Breast epithelium (tissue), 4 donors: Measurements from ENCODE around the gene DBR1. TPM values are rescaled to one million over a fixed set of nuclear protein-coding genes. Genes with fewer than 3 reads are reported as not detected.
"Not testable (repeated sequence)": the region's sequence is repeated elsewhere in the genome, so short reads cannot be mapped to it uniquely, and the experiment has no call there.

ENCODE experiments used
- DNase-seq, 2 donors: peaks; one replicate each; pipeline ENCODE4 v3.0.0-alpha.2; 2019; ENCODE audit warnings: low spot score in 2 of 2
- H3K27ac ChIP-seq, 2 donors: fragments of 200-600 bp; sonication (generic) in 1 of 2; one replicate each; pipeline ENCODE4 v1.5.1; 2016 to 2019; ENCODE audit warnings: mild to moderate bottlenecking in 1 of 2
- H3K27me3 ChIP-seq, 2 donors: fragments of 200-600 bp; sonication (generic) in 1 of 2; one replicate each; pipeline versions ENCODE4 v1.5.1 to v1.6.0; 2017 to 2019; ENCODE audit warnings: control low read depth in 1 of 2, mild to moderate bottlenecking in 1 of 2
- H3K36me3 ChIP-seq: fragments of 200-600 bp; one replicate; pipeline ENCODE4 v1.5.1; 2019
- H3K4me1 ChIP-seq, 2 donors: fragments of 200-600 bp; sonication (generic); one replicate each; pipeline ENCODE4 v1.5.1; 2016 to 2019; ENCODE audit warnings: control low read depth in 1 of 2
- H3K4me3 ChIP-seq, 3 donors: fragments of 200-600 bp; sonication (generic); 1 replicate in 2 of 3; 2 replicates in 1 of 3; pipeline ENCODE4 v1.5.1; 2016 to 2019; ENCODE audit warnings: mild to moderate bottlenecking in 3 of 3, moderate library complexity in 2 of 3
- H3K9me3 ChIP-seq, 2 donors: fragments of 200-600 bp; sonication (generic) in 1 of 2; one replicate each; pipeline ENCODE4 v1.5.1; 2016 to 2019; ENCODE audit warnings: control low read depth in 1 of 2
- POLR2A ChIP-seq: fragments of 450-650 bp; IDR thresholded peaks from one replicate; pipeline ENCODE4 v1.6.1; 2016; ENCODE audit warnings: antibody characterized with exemption, mild to moderate bottlenecking, moderate library complexity
- POLR2AphosphoS5 ChIP-seq, 3 donors: sonication (generic); formaldehyde crosslinking; IDR thresholded peaks; one replicate each; pipeline ENCODE4 v1.6.1; 2017; ENCODE audit warnings: antibody characterized with exemption in 3 of 3
- intact Hi-C: fragments of 100-400 bp; cut with DNase I; formaldehyde crosslinking; loops from one replicate; pipeline ENCODE4 v1.15.1; 2023; ENCODE audit warnings: low total_unique reads
- total RNA-seq, 3 donors: library from RNA; depleted of rRNA; stranded (reverse); fragments of >200 nt; gene quantifications; one replicate each; pipeline ENCODE4 v1.1.0, GENCODE V29; 2016
- TF ChIP-seq, protein P1 (sequence below), 3 donors: fragments of 450-650 bp; IDR thresholded peaks; one replicate each; pipeline ENCODE4 v1.5.1; 2016 to 2017; ENCODE audit warnings: antibody characterized with exemption in 3 of 3, mild to moderate bottlenecking in 3 of 3, moderate library complexity in 3 of 3

DBR1 gene
- total RNA-seq, 3 donors from 2014 or later, result 9.9 to 20.5 (median 13.1) TPM

DNA sequence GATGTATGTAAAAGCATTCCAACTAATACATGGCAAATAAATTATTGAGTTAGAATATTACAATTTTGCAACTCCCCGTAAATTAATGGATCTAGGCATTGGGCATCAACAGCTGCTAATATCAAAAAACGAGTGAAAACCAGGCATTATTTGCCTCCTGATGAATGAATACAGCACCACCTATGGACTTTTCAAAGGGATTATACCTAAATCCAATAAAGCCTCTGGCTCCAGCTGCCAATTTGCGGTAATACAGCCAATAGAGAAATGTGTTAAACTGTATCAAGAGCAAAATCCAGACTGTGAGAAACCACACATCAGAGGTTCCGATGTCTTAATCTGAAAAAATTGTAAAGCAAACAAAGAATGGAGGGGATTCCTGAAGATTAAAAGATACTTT, 26.2 kb downstream of the DBR1 start:
- Histone ChIP-seq H3K4me1 (no peaks in the 10 kb centered on the region), H3K27ac (no peak overlapping the region), H3K27me3 (no peaks in the 10 kb centered on the region), H3K36me3 (no peaks in the 10 kb centered on the region), H3K4me3 (no peak overlapping the region), H3K9me3 (no peaks in the 10 kb centered on the region)
- no peak for DNase-seq
- intact Hi-C loops, result no loop called here
- no peak for TF ChIP-seq POLR2A

DNA sequence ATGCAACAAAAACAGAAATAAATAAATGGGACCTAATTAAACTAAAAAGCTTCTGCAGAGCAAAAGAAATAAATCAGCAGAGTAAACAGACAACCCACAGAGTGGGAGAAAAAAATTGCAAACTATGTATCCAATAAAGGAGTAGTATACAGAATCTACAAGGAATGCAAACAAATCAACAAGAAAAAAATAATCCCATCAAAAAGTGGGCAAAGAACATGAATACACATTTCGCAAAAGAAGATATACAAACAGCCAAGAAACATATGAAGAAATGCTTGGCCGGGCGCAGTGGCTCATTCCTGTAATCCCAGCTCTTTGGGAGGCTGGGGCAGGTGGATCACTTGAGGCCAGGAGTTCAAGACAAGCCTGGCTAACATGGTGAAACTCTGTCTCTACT, 32.5 kb downstream of the DBR1 start:
- intact Hi-C loops, H3K27me3 ChIP-seq, H3K36me3 ChIP-seq, H3K4me1 ChIP-seq, DNase-seq, H3K27ac ChIP-seq, H3K4me3 ChIP-seq, H3K9me3 ChIP-seq: not testable (repeated sequence)

DNA sequence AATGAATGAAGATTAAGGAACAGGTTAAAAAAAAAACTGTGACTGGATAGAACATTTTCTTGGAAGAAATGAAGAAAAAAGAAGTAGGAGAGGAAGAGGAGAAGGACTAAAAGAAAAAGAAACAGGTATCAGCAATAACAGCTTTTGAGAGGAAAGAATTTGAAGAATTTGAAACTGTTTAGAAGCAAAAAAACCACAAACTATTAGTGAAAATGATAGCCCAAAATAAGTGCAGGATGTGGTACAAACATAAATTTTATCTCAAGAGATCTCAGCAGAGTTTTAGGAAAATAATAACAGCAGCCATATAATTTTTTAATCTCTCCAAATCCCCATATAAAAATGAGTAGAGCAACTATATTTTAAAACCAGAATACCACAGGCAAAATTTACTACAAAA, 33.8 kb downstream of the DBR1 start:
- intact Hi-C loops, result no loop called here

DNA sequence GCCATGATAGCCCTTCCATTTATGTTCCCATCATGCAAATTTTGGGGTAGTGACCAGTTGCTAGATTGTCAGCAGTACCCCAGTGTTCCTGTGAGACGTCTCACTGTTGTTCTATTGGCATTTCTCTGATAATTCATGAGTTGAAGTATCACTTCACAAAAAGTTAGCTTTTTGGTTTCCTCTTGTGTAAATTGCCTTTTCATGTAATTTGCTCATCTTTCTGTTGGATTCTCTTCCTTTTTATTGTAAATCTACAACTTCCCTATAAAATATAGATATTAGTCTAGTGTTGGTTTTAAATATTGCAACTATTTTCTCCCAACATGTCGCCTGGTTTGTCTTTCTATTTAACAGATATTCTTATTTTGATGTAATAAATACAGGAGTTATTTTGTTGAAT, 35.0 kb downstream of the DBR1 start:
- TF ChIP-seq, protein P1, sequence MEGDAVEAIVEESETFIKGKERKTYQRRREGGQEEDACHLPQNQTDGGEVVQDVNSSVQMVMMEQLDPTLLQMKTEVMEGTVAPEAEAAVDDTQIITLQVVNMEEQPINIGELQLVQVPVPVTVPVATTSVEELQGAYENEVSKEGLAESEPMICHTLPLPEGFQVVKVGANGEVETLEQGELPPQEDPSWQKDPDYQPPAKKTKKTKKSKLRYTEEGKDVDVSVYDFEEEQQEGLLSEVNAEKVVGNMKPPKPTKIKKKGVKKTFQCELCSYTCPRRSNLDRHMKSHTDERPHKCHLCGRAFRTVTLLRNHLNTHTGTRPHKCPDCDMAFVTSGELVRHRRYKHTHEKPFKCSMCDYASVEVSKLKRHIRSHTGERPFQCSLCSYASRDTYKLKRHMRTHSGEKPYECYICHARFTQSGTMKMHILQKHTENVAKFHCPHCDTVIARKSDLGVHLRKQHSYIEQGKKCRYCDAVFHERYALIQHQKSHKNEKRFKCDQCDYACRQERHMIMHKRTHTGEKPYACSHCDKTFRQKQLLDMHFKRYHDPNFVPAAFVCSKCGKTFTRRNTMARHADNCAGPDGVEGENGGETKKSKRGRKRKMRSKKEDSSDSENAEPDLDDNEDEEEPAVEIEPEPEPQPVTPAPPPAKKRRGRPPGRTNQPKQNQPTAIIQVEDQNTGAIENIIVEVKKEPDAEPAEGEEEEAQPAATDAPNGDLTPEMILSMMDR (IDR thresholded peaks at IDR 0.05), result no peak
- no peak for TF ChIP-seq POLR2A
- no peak for TF ChIP-seq POLR2AphosphoS5 (IDR thresholded peaks at IDR 0.05)
- DNase-seq, result no peak

More for the DNA sequence above, 33.8 kb downstream of the DBR1 start:
- Histone ChIP-seq H3K27me3 (no peaks in the 10 kb centered on the region), H3K9me3 (no peaks in the 10 kb centered on the region), H3K4me1 (no peaks in the 10 kb centered on the region), H3K4me3 (no peak overlapping the region), H3K27ac (no peak overlapping the region), H3K36me3 (no peaks in the 10 kb centered on the region)
- DNase-seq, result no peak
- TF ChIP-seq, protein P1 (IDR thresholded peaks at IDR 0.05), result no peak
- no peak for TF ChIP-seq POLR2AphosphoS5 (IDR thresholded peaks at IDR 0.05)
- TF ChIP-seq POLR2A, result no peak

DNA sequence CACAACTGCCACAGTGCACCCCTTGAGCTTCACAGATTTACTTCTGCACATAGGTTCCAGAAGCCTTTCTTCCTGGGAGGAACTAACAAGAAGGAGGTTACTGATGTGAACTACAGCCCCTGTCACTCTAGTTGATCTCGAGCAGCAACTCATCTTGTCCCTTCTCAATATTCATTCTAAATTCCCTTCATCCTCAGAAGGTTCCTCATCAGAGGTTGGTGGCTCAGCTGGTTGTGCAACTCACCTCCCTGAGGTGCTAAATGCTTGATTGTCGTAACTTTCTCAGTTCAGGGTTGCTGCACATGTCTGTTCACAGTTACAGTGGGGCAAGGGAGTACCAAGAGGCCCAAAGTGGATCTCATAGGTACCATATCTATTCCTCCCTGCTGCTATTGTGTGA, 36.9 kb downstream of the DBR1 start:
- DNase-seq, result no peak
- Histone ChIP-seq H3K4me1 (no peaks in the 10 kb centered on the region), H3K9me3 (no peaks in the 10 kb centered on the region), H3K27ac (no peak overlapping the region), H3K4me3 (no peak overlapping the region), H3K36me3 (no peaks in the 10 kb centered on the region), H3K27me3 (no peaks in the 10 kb centered on the region)
- TF ChIP-seq, protein P1 (IDR thresholded peaks at IDR 0.05), result no peak
- TF ChIP-seq POLR2A, result no peak
- no peak for TF ChIP-seq POLR2AphosphoS5 (IDR thresholded peaks at IDR 0.05)
- intact Hi-C loops, result no loop called here

More for the DNA sequence above, 35.0 kb downstream of the DBR1 start:
- no peaks in the 10 kb centered on the region for H3K27me3 ChIP-seq
- H3K4me1 ChIP-seq, result no peaks in the 10 kb centered on the region
- H3K4me3 ChIP-seq, result no peak overlapping the region
- no peaks in the 10 kb centered on the region for H3K9me3 ChIP-seq
- no peaks in the 10 kb centered on the region for H3K36me3 ChIP-seq
- H3K27ac ChIP-seq, result no peak overlapping the region
- intact Hi-C loops, result no loop called here

DNA sequence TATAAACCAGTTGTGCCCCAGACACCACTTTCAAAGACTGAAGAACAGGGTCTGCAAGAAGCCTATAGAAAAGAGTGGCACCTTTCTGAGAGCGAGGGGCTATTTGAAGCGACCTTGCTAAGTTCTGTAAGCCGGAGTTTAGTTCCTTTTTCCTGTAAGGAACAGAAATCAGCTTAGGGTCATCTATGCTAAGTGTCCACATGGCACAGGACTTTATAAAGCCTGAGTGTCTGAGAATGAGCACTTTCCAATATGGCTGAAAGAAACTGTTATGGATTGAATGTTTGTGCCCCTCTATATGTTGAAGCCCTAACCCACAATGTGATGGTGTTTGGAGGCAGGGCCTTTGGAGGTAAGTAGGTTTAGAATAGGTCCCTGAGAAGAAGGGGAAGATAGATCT, 38.5 kb downstream of the DBR1 start:
- Histone ChIP-seq H3K4me3 (no peak overlapping the region), H3K36me3 (no peaks in the 10 kb centered on the region), H3K9me3 (no peaks in the 10 kb centered on the region), H3K4me1 (no peaks in the 10 kb centered on the region), H3K27ac (no peak overlapping the region), H3K27me3 (no peaks in the 10 kb centered on the region)
- no peak for DNase-seq
- intact Hi-C loops, result no loop called here
- TF ChIP-seq, protein P1 (IDR thresholded peaks at IDR 0.05), result no peak
- TF ChIP-seq POLR2AphosphoS5 (IDR thresholded peaks at IDR 0.05) (no peak), POLR2A (no peak)
